ENCODE data around the gene KCNC4.

KCNC4 gene

DNA sequence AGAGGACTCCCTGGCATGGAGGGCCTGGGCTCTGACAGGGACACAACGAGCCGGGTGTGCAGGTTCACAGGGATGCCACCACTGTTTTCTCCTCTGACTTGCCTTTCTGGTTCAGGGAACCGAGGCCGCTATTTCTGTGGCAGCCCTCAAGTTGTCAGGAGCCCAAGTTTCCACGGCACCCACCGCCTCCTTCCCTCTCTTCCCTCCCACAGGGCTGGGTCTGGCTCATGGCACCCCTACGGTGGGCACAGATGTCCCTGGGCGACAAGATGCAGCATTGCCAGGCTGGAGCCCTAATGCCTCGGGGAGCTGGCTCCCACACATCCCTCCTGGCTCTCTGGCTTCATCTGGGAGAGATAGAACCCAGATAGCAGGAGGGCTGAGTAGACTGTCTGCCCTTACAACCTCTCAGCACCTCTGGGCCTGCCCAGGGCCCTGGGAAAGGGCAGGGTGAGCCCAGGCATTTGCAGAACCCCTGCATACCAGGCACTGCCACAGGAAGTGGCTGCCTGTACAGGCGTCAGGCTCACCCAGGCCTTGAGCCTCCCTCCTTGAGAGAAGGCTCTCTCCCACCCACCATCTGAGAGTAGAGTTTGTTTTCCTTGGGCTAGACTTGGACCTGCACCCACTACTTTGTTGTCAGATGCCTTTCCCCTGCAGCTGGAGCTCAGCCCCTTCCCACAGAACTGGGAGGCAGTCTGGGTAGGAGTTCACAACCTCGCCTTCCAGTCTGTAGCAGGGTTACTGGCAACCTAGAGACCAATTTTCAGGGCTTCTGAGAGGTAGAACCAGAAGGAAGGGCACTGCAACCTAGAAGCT lies 20.5 kb downstream of the KCNC4 start:
- no peak for DNase-seq (ENCODE audit: low spot score)

DNA sequence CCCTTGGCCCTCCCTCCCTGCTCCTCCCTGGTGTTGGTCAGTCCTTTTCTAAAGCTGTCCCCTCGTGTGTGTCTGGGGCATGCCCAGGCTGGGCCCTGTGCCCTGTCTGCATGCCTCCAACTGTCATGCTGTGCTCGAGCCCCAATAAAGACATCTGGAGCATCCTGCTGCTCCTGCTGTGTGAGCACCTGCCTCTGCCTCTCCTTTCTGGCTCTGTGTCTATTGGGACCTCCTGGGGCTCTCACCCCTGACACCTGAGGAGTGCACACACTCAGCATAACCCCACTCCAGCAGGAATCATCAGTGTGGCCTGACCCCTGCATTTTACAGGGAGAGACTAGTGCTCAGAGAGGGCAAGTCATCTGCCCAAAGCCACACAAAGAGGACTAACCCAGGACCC lies 23.7 kb downstream of the KCNC4 start:
- DNase-seq (ENCODE audit: low spot score), result no peak

DNA sequence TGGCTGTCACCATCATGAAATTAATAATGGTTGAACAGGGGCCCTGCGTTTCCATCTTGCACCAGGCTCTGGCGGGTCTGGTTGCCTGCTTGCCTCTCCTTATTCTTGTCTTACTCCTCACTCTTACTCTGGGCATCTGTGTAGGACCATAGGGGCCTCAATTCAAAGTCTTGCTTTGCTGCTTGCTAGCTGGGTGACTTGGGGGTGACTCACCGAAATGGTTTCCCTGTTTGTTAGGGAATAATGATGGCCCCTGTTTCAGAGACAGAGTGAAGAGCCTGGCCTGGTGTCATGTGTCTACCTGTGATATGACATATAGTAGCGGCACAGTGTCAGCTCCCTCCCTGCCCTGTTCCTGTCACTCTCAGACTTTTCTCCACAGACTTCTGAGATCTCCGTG lies 24.6 kb downstream of the KCNC4 start:
- DNase-seq (ENCODE audit: low spot score), result no peak

DNA sequence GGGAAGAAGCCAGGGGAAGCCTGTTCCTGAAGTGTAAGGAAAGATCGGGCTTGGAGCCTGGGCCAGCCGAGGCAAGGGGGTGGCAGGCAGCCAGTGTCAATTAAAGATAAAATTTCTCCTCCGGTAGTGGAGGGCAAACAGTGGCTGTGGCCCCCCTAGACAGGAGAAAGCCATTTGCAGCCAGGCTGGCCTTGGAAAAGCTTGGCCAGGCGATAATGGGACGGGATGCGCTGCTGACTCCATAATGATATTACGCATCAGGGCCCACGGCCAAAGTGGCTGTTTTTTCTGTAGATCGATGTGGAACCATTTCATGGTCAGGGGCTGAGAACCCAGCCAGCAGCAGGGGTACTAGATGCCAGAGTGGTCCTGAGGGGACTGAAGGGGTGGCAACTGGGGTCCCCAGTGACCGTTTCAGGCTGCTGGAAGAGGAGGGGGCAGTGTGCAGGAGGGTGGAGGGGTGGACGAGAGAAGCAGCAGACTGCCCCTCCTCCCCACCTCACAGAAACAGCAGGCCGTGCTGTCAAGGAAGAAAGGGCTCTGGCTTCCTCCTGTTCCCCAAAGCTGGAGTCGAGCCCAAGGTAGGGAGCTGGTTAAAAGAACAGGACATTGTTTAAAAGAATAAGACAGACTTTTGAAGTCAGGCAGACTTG lies 25.2 kb downstream of the KCNC4 start:
- no peak for DNase-seq (ENCODE audit: low spot score)

DNA sequence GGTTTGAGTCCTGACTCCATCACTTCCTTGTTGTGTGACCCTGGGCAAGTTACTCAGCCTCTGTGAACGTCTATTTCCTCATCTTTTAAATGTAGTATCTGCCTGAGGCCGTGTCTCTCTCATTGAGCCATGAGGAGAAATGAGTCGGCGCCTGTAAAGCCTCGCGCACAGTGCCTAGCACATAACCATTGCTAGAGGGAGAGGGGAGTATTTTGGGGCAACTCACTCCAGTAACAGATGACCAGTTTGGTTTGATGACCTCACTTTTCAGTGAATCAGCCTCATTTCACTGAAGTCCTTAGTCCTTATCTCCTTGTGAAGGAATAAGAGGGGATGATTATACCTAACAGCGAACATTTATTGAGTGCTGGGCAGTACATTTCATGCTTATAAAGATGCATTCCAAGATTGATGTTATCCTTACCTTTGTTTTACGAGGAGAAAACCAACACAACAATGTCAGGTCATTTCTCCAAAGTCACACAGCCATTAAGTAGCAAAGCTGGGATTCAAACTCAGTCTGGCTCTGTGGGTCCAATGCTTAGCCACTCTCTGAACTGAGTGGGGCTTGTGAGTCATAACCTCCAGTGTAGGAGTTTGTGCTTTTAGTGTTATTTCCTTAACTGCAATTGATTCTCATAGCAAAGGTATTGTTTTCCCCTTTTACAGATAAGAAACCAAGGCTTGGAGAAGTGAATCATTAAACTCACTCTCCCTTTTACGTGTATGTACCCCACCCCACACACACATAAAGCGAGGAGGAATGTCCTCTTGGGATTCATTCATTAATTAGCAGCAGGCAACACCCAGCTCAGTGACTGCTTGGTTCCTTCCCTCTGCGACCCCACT lies 25.9 kb downstream of the KCNC4 start:
- no peak for DNase-seq (ENCODE audit: low spot score)

DNA sequence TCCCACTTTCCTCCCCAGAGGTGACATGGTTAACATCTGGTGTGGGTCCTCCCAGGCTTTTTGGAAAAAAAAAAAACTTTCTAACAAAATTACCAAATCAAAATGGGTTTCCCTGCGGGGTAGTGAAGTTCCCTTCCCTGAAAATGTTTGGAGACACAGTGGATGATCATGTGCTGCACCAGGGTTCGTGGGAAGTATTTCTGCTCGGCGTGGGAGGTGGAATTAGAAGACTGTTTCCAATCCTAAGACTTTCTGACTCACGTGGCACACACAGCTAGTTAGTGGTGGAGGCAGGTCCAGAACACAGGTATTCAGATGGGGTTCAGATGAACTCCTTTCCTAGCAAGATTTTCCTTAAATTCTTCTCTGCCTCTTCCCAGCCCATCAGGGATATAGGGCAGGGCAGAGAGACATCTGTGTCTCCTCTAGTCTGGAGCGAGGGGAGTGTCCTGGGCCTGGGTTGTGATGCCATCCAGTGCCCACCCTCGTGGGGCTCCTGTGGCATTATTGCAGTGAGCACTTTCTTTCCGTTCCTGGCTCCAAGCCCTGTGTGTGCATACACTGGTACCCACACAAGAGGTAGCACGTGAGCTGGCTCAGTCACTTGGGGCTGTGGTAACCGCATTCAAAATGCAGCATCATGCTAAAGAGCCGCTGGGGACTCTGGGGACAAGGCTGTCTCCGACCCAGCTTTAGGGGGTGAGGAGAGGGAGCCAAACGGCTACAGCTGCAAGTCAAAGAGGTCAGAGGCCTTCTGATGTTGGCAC lies 27.5 kb downstream of the KCNC4 start:
- DNase-seq (ENCODE audit: low spot score), result no peak

DNA sequence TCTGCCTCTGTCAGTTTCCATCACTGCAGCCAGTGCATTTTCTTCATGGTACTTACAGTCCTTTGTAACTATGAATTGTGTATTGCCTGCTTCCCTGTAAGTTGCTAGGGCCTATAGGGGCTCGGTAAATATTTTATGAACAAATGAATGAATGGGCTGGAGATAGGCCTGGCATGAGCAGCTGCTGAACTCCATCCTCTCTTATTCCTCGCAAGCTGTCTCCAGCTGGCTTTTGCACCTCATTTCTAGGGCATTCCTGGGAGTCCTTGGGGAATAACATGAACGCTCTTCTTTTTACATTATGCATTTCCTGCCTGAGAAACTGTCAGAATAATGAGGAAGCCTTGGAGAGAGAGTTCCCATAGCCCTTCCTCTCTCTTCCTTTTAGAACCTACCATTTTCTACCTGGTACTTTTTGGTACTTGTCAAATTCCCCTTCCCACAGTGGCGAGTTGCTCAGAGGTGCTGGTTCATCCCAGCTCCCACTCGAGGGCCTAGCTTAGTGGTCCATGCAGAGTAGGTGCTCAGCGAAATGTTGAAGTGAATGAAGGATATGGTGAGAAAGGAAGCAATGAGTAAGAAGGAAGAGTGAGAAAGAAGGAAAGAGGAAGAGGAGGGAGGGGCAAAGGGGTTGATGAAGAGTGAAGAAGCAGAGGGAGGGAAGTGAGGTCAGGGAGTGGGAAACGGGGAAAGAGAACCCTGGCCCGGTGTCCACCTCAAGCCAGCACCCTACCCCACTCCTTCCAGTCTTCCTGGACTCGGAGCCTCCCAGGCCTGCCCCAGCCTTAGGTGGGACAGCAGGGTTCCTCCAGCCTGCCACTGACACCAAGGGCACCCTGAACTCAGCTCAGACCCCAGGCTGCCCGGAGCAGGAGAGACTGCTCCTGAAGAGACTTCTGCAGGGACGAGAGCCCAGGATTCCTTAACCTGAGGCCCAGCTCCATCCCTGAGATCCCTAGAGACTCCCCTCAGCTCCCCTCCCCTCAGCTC lies 29.6 kb downstream of the KCNC4 start:
- DNase-seq (ENCODE audit: low spot score), result no peak

DNA sequence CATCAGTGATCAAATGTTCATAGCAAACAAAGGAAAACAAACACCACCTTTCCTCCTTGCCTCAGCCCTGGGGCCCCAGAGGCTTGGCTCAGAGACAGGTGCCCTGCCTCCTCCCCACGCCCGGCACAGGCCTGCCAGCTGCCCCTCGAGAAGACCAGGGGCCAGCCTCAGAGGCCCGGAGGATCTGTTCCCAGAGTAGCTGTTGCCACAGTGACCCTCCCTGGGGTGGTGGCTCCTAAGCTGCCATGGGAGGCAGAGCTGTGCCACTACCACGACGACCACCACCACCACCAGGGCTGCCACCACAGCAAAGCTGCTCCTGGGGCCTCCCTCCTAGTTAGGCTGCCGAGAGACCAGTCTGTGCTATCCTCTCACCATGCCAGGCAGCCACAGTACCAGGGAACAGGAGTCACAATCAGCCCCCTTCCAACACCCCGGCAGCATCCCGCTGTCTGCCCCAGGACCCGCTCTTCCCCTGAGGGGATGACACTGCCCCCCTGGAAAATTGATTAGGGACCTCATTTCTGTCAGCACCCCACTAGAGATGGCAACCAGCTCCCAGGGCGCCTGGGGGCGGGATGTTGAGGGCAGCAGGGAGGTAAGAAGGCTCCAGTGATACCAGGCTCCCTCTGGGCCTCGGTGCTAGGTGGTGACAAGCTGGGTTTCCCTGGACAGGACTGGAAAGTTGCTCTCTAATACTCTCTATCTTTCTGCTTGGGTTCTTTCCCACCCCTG lies 30.5 kb downstream of the KCNC4 start:
- DNase-seq (ENCODE audit: low spot score), result no peak

DNA sequence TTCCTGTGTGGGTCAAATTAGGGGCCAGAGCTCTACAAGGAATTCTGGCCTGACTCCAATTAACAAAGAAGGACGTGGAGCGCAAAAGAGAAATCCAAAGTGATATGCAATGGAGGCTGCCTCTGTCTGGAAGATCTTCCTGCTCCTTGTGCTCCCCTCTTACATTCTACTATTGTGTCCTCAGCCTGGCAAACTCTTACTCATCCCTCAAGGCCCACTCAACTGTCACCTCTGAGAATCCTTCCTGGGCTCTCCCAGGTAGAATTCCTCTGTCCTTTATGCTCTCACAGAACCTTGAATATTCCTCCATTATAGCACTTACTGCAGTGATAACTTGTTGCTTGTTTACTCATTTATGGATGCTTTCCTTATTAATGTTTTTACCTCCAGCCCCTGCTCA lies 31.4 kb downstream of the KCNC4 start:
- no peak for DNase-seq (ENCODE audit: low spot score)

DNA sequence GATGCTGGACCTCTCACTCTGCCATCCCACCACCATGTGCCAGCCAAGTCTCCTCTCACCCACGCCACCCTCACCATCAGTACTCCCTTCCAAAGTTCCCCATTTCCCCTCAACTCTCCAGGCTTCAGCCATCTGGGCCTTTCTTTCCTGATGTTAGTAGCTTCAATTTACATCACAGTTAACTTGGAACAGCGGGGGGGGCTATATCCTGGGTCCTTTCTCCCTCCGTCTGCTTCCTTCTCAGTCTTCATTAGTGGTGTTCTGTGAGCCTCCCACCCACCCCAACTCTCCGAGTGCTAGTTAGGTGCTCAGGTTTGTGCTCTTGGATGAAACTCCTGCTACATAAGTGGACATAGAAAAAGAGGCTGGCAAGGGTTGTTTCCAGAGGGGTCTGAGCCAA lies 31.9 kb downstream of the KCNC4 start:
- no peak for DNase-seq (ENCODE audit: low spot score)

DNA sequence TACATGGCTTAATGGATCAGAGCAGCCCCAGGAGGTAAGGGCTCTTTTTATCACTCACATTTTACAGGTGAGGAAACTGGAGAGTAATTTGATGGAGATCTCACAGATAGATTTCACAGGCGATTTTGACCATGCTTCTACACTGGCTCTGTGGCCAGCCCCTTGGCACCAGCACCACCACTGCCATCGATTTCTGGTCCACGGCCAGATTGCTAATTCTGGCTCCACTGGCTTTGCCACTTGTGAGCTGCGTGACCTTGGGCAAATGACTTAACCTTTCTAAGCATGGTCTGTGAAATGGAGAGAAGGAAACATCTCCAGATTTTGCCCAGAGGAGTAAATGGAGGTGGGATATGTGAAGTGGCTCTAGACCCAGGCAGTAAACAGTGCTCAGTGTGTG lies 32.6 kb downstream of the KCNC4 start:
- DNase-seq (ENCODE audit: low spot score), result no peak

DNA sequence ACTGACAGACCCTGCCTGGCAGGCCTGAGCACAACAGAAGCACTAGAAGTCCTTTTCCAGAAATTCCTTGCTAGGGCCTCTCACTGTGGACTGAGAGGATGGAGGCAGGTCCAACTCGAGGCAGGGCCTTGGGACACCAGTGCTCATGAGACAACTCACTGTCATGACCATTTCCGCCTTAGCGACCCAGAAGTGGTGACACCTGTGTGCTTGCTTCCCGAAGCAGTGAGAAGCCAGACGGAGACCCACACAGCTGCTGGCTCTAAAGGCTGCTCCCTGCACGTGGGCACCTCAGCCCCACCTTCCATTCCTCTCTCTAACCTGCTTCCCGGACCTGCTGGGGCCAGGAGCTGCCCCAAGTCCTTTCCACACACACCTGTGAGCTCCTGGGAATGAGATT lies 33.0 kb downstream of the KCNC4 start:
- DNase-seq (ENCODE audit: low spot score), result no peak

DNA sequence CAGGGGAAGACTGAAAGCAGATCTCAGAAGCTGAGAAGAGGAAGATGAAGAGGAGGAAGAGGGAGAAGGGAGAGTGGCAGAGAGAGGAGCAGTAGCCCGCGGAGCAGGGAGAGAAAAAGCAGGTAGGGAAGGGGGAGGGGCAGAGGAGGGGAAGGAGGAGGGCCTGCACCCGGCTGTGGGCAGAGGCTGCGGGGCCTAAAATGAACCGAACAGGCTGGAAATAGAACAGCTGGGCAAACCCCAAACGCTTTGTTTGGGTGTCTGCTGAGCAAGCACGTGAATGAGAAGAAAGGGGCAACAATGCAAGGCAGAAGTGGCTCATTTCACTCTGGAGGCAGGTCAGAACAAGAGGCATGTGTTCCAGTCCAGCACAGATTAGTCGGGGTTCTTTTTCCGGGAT lies 33.5 kb downstream of the KCNC4 start:
- no peak for DNase-seq (ENCODE audit: low spot score)

DNA sequence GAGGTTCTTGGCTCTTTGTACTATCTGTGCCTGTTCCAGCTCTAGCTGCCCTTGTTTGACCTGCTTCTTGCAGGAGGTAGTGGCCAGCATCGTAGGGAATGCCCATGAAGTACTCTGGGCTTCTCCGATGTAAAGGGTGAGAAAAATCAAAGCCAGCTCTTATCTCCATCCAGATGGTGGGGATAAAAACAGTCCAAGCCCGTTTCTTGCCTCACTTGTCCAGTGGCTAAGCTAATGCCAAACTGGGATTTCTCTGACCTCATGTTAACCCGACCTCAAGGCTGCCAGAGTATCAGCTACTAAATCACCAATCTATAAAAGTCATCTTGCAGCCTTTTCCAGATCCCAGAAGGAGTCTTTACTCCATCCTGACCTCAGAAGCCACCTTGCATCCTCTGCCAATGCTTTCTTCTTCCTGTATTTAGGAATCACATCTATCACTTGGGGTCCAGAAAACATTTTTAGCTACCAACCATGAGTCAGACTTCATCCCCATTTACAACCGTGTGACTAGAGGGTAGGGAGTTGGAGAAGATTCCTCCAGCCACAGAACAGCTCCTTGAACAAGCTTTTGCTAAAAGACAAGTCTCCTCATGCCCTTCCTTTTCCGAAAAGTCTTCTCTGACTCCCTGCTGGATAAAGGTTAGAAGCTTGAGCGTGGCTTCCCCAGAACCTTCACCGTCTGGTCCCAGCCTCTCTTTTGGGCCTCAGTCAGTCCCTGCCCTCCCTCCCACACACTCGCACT lies 35.9 kb downstream of the KCNC4 start:
- no peak for DNase-seq (ENCODE audit: low spot score)

DNA sequence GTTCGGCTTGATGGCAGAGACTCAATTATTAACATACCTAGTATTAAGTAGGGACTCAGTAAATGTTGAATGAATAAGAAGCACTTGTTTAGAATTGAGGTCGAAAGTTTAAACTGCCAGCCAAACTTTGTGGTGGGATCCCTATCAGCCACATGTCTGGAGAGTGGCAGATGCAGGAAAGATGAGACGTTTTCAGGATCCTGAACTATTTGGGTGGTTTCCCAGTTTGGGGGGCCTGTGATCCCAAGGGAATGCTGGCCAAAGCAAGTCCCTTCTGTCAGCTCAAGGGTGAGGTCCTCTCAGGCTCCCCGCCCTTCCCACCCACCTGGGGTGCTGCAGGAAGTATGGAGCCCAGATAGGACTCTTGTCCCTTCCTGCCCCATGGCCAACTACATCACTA lies 38.6 kb downstream of the KCNC4 start:
- DNase-seq (ENCODE audit: low spot score), result no peak

DNA sequence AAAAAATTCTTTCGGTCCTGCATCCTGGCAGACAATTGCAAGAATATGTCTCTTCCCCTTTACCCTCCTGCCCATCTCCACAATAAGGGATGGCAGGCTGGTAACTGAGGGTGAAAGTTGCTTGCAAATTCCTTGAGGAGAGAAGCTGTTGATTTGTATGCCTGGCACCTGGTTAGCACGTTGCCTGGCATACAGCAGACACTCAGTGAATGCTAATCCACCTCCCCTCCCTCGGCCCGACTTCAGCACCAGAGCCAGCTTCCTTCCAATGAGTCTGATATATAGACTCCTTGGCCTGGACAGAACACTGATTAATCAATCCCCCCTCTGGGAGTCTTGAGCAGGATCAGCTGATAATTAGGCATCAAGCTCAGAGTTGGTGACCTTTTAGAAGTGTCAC lies 39.1 kb downstream of the KCNC4 start:
- no peak for DNase-seq (ENCODE audit: low spot score)

DNA sequence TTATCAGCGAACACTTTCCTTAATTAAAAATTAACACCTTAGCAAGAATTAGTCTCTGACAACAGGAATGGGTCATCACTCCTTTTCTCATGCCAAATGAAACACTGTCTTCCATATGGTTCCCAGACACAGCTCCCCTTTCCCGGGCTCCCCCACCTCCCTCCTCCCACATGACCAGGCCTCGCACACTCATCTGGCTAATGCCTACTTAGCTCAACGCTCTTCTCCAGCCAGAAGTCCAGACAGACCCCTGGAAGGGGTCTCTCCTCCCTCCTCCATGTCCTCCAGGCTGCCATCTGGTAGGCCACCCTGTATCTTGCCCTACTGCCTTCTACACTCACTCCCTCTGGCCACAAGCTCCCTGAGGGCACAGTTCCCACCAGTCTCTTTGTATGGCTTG lies 39.9 kb downstream of the KCNC4 start:
- DNase-seq (ENCODE audit: low spot score), result no peak

DNA sequence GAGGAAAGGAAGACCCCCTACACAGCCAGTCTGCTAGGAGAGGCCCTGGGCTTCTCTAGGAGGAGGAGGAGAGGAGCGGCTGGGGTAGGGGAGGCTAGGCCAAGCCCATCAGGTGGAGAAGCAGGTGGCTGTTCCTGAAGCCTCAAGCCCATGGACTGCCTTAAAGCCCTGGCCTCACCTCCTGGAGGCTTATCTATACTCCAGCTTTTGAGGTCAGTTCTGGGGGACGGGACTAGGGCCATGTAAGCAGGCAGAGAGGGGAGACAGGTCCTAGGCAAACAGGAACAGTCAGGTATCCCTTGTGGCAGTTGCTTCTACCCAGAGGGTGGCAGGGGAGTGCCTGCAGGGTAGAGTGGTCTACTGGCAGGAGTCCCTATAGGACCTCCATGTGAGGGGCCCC lies 40.6 kb downstream of the KCNC4 start:
- no peak for DNase-seq (ENCODE audit: low spot score)

DNA sequence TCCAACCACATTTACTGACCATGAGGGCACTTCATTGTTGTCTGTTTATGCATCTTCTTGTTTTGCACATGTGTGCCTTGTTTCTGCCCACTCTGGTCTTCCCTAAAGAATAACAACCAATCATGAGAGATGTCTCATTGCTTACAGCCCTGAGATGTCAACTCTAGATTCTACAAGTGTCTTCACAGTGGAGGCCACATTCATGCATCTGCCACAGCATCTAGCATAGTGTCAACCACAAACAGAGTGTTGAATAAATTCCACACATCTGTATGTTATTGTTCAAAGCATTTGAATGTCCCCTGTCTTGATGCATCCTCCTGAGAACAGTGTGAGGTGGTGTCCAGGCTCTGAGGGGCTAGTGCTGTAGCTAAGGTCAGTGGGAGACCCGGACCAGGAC lies 43.1 kb downstream of the KCNC4 start:
- no peak for DNase-seq (ENCODE audit: low spot score)

Measured in cerebellar cortex (tissue), 1 donor.